HG03039 (cell line): ENCODE measurements around the gene BCCIP.

Source experiments
- ATAC-seq: cut with Tn5 transposase; IDR thresholded peaks from one replicate; pipeline ENCODE4 v1.9.1; 2021; ENCODE audit warnings: mild to moderate bottlenecking, moderate library complexity; ENCODE audit not compliant: unreplicated experiment

BCCIP gene

DNA sequence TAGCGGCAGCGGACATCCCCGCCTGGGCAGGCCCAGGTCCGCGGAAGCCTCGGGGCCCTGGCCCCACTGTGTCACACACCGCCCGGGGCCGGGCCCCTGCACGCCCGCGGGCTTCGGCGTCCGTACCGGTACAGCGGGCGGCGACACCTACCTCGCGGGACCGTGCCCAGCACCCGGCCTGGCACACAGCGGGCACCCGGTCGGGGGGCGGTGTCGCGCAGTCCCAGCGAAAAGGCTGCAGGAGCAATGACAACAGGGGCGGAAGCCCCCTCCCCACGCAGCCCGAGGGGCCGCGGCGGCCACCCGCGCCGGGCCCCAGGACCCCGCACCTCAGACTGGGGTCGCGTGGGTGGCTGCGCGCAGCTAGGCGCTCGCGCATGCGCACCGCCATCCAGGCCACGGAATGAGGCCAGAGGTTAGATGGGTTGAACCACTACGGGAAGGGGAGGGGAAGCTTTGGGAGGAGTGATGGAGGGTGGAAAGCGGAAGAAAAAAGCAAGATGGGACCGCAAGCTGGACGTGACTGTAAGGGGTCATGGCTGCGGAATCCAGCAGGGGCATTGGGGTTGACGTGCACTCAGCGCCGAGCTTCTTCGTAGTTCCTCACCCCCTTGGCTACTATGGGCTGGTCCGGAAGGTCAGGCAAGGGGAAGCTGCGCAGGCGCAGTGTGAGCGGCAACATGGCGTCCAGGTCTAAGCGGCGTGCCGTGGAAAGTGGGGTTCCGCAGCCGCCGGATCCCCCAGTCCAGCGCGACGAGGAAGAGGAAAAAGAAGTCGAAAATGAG is at the start of gene BCCIP, which contains the start of gene UROS:
Gene BCCIP (plus strand): TSS at position 669 of the 785 bp plus-strand sequence. CDS start 12 bp downstream, at position 681.
Gene UROS (minus strand): TSS at position 381 of the 785 bp plus-strand sequence. CDS start 6,759 bp downstream, outside the sequence.
- peak; percentile 68 for ATAC-seq

DNA sequence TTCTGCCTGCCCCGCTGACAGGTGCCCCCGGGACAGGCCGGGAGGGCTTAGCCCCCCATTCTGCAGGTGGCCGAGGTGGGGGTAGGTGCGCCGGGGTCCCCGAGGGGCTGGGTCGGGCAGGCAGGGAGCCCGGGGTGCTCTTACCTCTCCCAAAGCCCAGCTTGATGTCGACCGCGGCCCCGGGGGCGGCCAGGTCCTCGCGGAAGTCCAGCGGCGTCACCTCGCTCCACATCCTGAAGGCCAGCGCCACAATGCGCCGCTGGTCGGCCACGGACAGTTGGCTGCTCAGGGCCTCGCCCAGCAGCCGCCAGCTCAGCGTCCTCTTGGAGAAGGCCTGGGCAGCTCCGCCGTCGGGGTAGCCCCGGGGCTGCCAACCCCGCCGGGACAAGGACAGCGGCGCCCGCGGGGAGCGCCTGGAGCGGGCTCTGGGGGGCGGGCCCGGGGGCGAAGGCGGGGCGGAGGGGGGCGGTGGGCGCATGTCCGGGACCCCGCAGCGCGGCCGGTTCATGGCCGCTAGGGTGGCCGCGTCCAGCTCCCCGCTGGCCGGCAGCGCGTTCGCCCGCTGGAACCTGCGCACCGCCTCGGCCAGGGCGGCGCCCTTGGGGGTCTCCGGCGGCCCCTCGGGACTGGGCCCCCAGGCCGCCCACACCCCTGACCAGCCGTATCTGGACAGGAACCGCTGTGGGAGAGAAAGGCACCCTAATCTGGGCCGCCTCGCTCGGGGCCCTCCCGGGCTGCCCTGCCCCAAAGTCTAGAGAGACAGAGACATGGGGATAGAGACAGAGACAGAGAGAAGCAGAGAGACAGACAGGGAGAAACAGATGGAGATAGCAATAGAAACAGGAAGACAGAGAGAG is 49.4 kb upstream of the BCCIP start:
- ATAC-seq, result no peak

DNA sequence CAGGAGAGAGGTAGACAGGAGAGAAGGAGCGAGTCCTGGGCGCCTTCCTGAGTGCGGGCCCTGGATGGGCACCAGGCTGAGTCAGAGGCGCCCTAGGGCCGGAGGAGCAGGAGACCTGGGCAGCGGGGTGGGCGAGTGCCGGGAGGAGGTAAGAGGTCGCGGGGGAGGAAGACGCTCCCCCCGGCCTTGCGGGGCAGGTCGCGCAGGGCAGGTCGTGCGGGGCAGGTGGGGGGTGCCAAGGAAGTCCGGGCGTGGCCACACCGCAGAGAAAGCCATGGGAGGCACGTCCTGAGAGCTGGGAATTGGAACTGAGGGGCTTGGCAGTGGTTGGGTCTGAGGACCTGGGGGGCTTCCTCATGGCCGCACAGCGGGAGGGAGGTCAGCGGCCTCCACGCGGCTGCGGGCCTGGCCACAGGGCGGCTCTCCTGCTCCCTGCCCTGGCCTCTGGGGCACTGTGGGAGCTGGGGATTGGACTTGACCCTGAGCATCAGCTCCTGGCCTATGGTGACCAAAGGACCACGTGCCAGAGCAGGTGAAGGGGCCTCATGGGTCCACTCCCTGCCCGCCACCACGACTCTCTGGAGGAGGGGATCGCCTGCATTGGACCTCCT is 48.7 kb upstream of the BCCIP start:
- no peak for ATAC-seq

DNA sequence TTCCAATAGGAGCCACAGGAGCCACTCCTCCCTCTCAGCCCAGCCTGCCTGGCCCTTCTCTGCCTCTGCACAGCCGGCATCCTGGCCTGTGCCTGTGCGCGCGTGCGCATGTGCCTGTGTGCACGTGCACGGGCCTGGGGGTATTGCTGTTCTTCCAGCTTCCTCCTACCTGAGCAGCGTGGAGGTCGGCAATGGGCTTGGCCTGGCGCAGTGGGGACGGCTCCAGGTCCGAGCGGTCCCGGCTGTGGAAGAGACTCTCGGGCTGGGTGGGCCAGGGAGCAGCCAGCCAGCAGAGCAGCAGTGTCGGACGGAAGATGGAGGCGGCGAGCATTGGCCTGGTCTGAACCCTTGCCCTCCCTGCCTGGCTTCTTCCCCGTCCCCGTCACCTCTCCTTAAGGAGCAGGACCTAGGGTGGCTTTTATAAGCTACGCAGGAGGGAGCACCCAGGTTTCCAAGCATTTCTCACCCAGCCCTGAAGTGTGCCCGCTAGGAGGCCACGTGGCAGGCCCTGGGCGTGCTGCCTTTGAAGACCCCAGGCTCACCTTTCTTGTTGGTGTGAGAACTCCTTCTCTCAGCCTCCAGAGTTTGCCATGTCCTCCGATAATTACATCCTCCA is 47.7 kb upstream of the BCCIP start, which contains the start of gene MMP21:
Gene MMP21 (minus strand): TSS at position 331 of the 616 bp plus-strand sequence. CDS start 0 bp downstream, at position 331.
- ATAC-seq, result no peak

DNA sequence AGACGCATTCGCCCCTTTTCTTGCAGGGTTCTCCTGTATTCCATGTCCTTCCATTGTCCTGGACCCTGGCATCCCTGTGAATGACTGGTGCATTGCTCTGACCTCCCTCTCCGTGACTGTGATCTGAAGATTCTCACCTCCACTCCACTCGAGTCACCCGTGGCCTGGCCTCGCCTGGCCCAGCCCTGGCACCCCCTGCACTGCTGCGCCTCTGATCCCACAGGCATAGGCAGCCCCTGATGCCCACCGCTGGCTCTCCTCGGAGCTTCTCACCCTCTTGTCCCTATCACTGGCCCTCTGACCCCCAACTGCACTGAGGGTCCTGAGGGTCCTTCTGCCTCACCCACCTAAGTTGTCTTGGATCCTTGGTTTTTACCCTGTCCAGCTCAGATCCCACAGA is 45.5 kb upstream of the BCCIP start:
- ATAC-seq, result no peak

DNA sequence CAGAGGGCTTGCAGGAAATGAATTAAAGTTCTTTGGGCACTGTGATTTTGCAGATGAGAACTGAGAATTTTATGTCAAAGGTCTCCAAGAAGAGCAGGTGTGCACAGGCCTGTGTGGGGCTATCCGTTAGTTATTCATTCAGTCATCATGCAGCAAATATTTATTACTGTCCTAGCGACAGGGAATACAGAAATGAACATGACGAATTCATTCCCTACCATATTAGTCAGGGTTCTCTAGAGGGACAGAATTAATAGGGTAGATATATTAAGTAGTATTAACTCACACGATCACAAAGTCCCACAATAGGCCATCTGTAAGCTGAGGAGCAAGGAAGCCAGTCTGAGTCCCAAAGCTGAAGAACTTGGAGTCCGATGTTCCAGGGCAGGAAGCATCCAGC is 44.8 kb upstream of the BCCIP start:
- ATAC-seq, result no peak

DNA sequence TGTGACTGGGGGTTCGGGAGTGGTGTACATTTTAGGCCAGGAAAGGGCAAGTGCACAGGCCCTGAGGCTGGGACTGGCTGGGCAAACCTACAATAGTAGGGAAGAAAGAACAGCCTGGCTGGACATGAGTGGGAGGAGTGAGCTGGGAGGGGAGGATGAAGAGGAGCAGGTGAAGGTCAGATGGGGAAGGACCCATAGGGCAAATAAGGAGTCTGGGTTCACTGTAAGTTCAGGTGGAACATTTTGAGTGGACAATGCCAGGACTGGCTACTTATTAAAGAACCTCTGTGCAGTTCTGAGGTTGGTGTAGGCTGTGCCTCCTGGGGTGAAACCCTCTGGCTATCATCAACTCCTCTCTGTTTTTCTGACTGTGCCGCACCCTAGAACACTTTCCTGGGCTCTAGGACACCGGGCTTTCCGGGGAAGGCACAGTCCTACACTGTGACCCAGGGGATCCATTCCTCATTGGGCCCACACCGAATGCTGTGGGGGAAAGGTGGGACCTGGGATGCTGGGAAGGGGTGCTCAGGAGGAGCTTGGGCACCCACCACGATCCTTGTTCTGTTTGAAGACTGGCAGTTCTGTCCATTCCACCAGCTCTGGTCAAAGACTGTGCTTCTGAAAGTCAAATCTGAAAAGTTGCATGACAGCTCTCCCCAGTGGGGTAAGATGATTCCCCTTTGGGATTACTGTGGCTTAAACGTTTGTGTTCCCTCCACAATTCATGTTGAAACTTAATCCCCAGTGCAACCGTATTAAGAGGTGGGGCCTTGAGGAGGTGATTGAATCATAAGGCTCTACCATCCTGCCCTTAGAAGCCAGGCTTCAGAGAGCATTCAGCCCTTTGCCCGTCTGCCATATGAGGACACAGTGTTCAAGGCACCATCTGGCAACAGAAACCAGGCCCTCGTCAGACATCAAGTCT is 43.7 kb upstream of the BCCIP start:
- ATAC-seq, result no peak

DNA sequence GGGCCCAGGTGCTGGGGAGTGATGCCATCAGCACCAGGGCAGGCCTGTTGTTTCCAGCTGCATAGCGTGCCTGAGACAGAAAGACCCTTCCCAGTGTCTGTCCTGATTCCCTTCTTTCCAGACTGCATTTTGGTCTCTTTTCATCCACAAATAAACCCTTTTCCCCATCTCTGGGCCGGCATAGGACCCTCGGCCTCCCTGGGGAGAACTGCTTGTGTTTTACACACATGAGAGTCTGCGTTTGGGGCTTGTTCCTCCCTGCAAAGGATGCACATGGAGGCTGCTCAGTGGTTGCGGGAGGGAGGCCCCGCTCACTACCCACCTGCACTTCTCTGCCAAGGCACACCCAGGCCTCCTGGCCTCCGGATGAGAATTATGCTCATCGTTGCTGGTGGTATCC is 42.0 kb upstream of the BCCIP start:
- no peak for ATAC-seq

DNA sequence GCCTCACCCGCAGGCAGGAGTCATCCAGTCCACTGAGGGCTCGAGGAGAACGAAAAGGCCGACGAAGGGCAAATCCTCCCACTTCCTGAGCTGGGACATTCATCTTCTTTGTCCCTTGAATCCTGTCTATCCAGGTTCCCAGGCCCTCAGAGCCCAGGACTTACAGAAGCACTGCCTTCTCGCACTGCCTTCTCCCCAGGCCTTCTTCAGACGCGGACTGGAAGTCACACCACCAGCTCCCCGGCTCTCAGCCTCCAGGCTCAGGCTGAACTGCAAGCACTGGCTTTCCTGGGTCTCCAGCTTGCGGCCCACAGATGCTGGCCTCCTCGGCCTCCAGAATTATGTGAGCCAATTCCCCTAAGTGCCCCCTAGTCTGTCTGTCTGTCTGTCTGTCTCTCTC is 41.3 kb upstream of the BCCIP start:
- ATAC-seq, result no peak

DNA sequence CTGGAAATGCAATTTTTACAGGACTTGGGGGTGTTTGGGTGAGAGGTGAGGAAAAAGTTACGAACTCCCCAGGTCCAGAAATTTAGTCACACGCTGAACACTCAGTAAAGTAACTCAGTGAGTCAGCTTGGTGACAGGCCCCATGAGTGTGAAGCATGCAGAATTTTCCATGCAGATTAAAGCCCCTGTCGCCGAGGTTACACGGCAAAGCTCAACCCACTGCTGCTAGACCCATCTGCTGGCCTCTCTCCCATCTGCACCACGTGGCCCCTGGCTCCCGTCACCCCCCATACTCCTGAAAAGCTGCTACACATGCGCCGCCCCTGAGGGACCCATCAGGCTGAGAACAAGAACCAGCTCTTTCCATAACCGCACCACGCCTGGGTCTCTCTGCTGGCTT is 40.7 kb upstream of the BCCIP start:
- ATAC-seq, result no peak

DNA sequence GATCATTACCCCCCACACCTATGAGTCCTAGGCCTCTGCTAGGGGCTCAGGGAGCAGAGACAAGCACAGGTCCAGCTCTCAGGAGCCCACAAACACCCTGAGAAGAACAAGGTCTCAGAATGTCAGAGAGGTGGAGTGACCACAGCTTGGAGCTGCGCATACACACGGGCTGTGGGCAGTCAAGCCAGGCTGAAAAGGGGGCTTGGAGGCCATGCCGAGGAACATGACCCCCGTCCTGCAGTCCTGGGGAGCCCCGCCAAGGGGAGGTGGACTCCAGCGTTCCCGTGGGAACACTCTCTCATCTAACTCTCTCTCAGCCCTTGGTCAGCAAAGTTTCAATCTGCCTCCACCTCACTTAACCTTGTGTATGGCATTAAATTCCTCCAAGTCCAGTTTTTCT is 39.9 kb upstream of the BCCIP start:
- ATAC-seq, result no peak

DNA sequence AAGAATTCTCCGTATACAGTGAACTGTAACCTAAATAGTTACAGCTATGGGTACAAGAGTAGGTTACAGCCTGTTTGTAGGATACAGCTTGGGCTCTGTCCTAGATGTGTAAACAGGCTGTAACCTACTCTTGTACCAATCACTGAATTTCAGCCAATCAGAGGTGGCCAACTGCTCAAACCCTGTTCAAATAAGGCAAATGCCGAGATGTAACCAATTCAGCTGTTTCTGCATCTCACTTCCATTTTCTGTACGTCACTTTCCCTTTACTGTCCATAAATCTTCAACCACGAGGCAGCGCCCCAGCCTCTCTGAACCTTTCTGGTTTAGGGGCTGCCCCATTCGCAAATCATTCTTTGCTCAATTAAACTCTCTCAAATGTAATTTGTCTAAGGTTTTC is 39.4 kb upstream of the BCCIP start:
- ATAC-seq, result peak; percentile 48

DNA sequence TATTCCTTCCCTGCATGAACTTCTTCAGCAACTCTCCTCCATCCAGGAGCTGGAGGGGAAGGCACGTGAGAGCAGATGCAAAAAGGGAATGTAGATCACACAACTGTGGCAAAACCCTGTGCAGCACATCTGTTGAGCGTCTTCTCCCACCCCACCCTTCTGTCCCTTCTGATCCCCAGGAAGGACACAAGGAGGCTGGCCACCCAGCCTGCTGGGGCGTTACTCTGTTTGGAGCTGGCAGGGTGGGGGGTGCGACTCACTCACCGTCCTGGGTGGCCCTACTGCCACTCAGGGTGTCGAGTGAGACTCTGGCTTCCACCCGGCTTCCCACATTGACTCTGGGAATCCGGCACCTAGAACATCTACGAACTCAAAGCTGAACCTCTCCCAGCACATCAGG is 37.6 kb upstream of the BCCIP start:
- ATAC-seq, result no peak

DNA sequence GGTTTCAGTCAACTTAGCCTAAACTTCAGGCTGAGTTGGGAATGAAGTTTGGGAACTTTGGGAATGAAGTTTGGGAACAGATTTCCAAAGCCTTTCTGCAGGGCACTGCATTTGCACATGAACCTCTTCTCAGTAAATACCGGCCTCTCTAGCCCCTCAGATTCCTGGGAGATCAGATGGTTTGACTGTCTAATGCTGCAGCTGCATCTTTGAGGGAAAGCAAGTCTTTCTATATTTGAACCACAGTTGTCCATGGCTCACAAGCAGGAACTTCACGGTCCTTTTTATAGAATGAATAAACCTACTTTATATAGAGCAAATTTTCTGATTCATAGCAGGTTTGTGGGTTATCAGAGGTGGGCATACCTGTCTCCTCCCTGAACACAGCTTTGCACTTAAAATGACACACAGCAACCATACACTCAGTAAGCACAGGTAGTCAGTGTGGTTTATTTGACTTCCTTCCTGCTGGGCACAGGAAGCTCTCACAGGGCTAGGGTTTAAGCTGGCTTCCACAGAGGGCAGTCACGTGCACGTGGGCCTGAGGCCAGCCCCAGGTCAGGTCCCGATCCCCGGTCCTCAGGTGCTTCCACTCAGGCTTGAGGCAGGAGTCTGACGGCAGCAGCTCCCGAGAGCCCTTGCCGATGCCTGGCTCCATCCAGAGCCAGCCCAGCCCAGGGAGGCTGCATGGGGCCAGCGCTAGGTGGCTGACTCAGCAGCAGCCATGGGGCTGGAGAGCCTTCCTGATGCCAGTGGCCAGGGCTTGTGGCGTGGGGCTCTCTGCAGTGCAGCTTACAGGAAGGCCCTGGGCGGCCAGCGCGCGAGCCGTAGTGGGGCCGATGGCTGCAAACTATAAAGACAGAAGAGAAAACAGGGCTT is 35.0 kb upstream of the BCCIP start:
- ATAC-seq, result no peak

DNA sequence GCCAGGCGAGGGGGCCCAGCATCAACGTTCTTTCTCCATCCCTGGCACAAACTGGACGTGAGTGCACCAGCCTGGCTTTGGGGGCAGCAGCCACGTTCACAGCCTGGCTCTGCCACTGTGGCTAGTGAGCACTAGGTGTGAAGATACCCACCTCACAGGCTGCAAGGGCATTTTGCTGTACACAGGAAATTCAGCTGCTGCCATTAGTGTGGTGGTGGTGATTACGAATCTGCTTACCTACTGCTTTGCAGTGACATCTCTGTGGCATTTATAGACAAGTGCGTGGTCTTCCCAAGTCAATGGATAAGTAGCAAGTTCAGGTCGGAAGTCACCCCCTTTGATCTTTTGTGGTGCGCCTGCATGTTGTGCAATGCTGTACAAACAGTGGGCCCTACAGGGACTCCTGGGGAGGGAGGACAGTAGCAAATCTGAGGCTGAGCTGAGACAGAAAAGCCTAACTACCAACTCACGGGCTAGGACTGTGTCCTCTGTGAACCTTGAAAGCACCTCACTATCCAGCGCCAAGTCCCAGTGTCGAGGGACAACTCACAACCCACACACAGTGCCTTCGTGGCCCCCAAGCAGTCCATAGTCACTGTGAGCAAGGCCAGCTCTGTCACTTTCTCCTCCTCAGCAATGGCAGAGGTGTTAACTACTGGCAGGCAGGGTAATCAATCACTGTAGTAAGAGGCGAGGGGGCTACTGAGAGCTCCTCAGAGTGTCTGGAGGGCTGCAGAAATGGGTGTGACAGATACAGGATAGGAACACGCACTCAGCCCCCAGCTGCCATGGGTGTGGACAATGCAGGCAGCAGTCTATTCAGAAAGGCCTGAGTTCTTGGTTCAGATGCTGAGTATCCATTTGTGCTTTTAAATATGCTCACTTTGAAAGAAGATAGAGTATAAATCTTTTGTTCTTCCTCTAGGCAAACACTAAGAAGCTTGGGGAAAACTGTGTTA is 30.7 kb upstream of the BCCIP start:
- ATAC-seq, result no peak

DNA sequence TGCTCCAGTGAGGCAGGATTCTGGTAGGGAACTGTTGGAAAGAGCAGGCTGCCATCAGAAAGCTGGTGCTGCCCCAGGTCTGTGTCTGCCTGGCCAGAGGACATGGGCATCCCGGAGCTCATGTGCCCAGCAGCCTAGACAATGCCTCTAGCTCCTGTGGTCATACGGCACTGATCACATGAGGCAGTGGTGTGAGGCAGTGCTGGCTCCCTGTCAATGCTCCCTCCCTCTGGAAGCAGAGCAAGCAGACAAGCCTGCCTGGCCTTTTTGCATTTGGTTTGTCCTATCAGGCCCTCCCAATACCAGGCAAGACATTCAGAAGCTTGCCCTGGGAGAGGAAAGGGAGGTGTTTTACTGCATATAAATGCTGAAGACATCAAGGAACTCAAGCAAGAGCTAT is 28.2 kb upstream of the BCCIP start:
- no peak for ATAC-seq

DNA sequence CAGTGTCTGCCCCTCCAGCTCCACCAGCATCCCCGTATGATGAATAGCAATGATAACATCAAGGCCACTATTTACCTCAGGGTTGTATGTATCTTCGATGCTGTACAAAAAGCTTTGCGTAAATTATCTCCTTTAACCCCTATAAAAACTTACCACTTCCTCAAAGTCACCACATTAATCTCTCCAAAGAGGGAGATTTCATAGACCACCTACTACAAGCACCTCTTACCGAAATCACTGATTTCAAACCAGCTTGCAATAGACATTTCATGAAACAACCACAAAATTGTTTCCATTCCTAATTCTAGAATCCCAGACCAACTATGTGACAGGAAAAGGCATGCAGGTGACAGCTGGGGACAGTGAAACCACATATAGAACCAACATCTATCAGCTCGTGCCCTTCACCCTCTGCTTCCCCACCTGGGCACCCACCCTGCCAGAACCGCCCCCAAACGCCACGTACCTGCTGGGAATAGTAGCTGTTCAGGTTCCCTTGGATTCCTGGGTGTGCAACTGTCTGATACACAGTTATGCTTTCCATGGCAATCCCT is 27.6 kb upstream of the BCCIP start:
- ATAC-seq, result no peak

DNA sequence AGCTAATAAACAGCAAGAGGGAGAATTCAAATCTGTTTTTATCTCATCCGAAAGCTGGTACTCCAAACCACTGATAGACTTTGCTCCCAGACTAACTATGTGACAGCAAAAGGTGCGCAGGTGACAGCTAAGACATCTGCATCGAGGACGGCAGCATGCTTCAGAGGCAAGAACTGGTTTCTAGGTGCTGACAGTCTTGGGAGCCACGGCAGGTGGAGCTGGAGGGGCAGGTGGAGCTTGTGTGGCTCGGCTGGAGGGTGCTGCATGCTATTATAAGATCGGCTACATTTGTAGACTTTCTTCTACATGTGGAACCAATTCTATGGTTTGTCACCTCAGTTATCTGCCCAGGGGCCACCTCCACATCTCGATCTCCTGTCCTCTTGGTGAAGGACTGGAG is 25.9 kb upstream of the BCCIP start:
- no peak for ATAC-seq
